Embryonic facial prominence (tissue), 1 donor: ENCODE results near the gene PPP1R12B.
A peak's percentile ranks its signal among the peaks of the same experiment; 100 is the strongest.
"Not testable (repeated sequence)": the region's sequence is repeated elsewhere in the genome, so short reads cannot be mapped to it uniquely, and the experiment has no call there.

ENCODE experiments used
- DNase-seq: peaks from one replicate; pipeline ENCODE4 v3.0.0-alpha.2; 2016; ENCODE audit errors: extremely low spot score

The PPP1R12B gene

GRCh38 chr1:202605515-202605914 is 257.0 kb downstream of the PPP1R12B start:
- DNase-seq: no peak

GRCh38 chr1:202612036-202612435 is 263.5 kb downstream of the PPP1R12B start:
- not testable (repeated sequence) for DNase-seq

- DNase-seq: no peak
Observed at GRCh38 chr1:202613571-202613970, 265.1 kb downstream of the PPP1R12B start.

GRCh38 chr1:202614363-202615207 is 266.1 kb downstream of the PPP1R12B start:
- peak; percentile 42 for DNase-seq

- DNase-seq: not testable (repeated sequence)
Observed at GRCh38 chr1:202615208-202615500, 266.7 kb downstream of the PPP1R12B start.

- peak; percentile 23 for DNase-seq
Observed at GRCh38 chr1:202615501-202616354, 267.2 kb downstream of the PPP1R12B start.

GRCh38 chr1:202616355-202616915 is 267.9 kb downstream of the PPP1R12B start:
- no peak for DNase-seq

- DNase-seq: not testable (repeated sequence)
Observed at GRCh38 chr1:202619012-202619411, 270.5 kb downstream of the PPP1R12B start.

GRCh38 chr1:202619505-202619904 is 271.0 kb downstream of the PPP1R12B start:
- no peak for DNase-seq

- DNase-seq: not testable (repeated sequence)
Observed at GRCh38 chr1:202620036-202620435, 271.5 kb downstream of the PPP1R12B start.

- no peak for DNase-seq
Observed at GRCh38 chr1:202621446-202621845, 272.9 kb downstream of the PPP1R12B start.

GRCh38 chr1:202622388-202622787 is 273.9 kb downstream of the PPP1R12B start:
- no peak for DNase-seq

GRCh38 chr1:202623075-202623474 is 274.6 kb downstream of the PPP1R12B start:
- DNase-seq: no peak

- not testable (repeated sequence) for DNase-seq
Observed at GRCh38 chr1:202623476-202623875, 275.0 kb downstream of the PPP1R12B start.

GRCh38 chr1:202624088-202624780 is 275.7 kb downstream of the PPP1R12B start:
- DNase-seq: no peak

GRCh38 chr1:202624781-202625108 is 276.2 kb downstream of the PPP1R12B start:
- no peak for DNase-seq

- DNase-seq: no peak
Observed at GRCh38 chr1:202625416-202626360, 277.2 kb downstream of the PPP1R12B start.

GRCh38 chr1:202627036-202627435 is 278.5 kb downstream of the PPP1R12B start:
- DNase-seq: not testable (repeated sequence)

GRCh38 chr1:202627841-202628565 is 279.5 kb downstream of the PPP1R12B start:
- no peak for DNase-seq

GRCh38 chr1:202628646-202629215 is 280.2 kb downstream of the PPP1R12B start:
- no peak for DNase-seq
